Activated T-cell treated with anti-CD3 and anti-CD28 coated beads for 48 hours (primary cell): ENCODE results near the gene HSPA12A.

Source experiments
- DNase-seq: peaks from one replicate; pipeline ENCODE4 v3.0.0-alpha.2; 2020; ENCODE audit warnings: low read depth

HSPA12A gene

DNA sequence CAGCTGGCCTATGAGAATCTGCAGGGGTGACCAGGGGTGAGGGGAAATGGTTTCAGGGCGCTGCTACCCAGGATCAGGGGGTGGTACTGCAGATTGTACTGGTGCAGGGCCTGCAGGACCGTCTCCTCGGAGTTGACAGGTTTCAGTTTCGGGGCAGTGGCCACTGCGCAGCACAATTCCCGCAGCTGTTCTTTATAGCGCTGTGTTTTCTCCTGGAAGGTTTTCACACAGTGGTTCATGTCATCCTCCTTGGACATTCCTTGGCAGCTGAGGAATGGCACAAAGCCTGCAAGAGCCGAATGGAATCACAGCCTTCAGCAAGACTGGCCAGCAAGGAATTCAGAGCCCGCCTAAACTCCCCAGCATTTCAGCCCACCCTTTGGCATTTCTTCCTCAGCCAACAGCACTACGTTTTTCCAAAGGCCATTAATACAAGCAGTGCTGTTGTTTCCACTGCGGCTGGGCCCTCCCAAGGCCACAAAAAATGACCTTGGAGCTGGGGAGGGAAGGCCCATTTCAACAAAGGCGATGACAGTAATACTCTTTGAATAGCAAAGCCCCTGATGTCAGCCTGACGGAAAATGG is 76.7 kb downstream of the HSPA12A start:
- no peak for DNase-seq

DNA sequence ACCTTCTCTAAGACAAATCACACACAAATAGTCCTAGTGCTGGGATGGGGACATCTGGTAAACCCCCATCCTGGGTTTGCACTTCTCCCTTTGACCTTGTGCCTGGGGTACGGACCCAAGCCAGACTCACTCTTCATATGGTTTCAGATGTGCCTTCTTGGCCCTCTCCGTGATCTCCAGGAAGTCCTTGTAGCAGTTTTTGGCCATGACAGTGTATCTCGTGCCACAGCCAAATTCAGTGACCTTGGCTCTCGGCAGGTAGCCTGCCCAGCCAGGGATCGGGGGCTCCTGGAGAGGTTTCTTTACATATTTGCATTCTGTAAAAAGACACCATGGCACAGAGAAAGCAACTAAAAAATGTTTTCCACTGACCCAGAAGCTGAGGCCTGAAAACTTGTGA is 77.7 kb downstream of the HSPA12A start:
- no peak for DNase-seq

GRCh38 chr10:116663342-116663741 is 79.0 kb downstream of the HSPA12A start:
- no peak for DNase-seq

DNA sequence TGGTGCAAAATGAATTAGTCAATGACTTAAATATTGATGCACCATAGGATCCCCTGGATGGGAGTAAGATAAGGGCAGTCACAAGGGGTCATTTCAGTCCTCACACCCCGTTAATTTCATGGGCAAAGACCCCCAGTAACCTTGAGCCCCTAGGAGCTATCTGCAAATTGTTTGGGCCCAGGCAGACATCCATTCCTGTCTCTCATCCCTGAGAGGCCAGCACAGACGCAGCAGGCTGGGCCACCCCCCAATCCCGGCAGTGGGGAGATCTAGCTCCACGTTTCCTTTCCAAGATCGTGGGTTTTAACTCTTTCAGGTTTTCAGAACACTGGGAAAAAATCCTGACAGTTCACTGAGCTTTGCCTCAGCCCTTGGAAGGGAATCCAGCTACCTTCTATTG is 81.5 kb downstream of the HSPA12A start:
- no peak for DNase-seq

DNA sequence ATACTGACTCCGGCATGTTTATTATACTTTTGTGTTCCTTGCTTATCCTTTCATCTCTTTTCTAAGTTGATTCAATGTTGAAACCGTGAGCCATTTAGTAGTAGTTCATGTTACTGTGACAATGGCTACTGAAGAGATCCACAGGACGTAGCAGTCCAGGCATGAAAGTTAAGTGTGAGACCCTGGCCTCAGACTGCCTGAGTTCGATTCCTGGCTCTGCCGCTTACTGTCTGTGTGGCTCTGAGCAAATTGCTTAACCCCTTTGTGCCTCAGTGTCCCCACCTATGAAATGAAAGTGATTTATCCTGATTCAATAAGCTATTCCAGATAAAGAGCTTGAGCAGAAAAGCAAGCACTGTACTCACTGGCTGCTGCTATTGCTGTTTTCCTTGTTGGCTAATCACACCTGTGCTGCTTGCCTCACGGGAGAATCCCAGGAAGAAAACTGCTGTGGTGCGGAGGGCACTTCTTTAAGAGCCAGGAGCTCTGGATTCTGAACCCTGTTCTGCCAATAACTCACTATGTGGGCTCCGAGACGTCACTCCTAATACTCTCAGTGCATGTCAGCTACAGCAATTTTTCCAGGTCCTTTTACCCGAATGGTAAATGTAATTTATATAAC is 83.2 kb downstream of the HSPA12A start:
- DNase-seq = no peak

DNA sequence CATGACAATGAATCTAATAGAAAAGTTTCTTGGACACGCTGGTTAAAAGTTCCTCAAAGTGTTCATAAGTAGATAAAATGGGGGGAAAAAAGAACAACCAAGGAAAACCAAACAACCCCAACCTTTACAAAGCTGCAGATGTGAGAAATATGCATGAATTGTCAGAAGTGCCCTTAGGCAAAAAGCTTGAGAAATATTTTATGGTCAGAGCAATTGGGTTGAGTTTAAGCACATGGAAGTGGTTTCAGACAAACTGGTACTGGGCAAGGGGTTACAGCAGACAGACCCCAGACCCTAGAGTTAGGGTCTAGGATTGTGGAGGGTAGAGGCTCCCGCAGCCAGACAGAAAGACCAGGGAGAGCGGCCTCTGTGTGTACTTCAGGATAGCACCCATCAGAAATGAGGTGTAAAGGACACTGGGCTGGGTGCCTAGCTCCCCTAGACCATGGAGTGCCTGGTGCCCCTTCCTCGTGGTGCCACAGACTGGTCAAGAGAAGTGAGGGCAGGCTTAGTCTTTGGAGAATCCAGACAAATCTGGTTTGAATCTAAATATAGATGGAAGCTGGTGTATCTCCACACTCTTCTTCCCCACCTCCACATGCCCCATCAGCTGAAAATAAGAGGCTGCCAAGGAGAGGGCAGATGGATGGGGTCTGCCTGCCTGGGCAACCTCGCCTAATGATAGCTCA is 84.4 kb downstream of the HSPA12A start:
- no peak for DNase-seq

- DNase-seq = no peak
Measured at GRCh38 chr10:116656044-116656443, 86.3 kb downstream of the HSPA12A start.

GRCh38 chr10:116655568-116655967 is 86.8 kb downstream of the HSPA12A start:
- no peak for DNase-seq

DNA sequence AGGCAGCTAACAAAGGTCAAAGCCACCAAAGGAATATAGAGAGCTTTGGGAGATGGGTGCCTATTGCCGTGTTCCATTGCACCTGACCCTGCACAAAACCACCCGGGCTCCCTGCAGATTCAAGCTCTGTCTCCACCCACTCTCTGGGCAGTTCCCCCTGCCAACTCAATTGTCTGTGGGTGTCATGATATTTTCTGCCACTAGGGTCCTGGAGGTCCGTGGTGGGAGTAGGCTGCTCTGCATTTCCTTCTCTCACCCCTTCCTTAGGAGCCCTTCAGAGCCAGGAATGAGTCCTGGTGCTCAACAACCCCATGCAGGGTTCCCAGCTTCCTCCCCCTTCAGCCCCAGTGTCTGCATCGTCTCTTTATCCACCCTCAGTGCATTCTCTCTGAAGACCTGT is 87.5 kb downstream of the HSPA12A start:
- no peak for DNase-seq

DNA sequence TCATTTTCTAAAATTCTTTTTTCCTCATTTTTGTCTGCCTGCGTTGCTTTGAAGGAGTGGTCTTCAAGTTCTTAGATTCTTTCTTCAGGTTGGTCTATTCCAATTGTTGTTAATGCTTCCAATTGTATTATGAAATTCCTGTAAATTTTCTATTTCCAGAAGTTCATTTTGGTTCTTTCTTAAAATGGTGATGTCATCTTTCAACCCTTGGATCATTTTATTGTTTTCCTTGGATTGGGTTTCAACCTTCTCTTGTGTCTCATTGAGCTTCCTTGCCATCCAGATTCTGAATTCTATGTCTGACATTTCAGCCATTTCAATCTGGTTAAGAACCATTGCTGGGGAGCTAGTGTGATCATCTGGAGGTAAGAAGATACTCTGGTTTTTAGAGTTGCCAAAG is 88.5 kb downstream of the HSPA12A start:
- DNase-seq = no peak

- DNase-seq = no peak
Measured at GRCh38 chr10:116648903-116649302, 93.5 kb downstream of the HSPA12A start.

GRCh38 chr10:116646502-116646901 is 95.9 kb downstream of the HSPA12A start:
- DNase-seq = no peak

DNA sequence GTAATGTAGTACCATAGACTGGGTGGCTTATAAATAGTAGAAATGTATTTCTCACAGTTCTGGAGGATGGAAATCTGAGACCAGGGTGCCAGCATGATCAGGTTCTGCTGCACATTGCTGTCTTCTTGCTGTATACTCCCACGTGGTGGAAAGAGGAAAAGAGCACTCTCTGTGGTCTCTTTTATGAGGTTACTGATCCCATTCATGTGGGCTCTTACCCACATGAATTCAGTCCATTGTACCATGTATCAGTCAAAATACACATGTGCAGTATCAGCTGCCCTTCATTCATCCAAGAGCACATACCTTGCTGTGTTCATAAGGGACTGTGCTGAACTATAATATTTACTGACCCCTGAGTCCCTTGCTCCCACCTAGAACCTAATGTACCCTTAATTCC is 104.5 kb downstream of the HSPA12A start:
- DNase-seq = no peak

GRCh38 chr10:116636976-116637375 is 105.4 kb downstream of the HSPA12A start:
- DNase-seq = no peak

GRCh38 chr10:116636385-116636784 is 106.0 kb downstream of the HSPA12A start:
- no peak for DNase-seq

- no peak for DNase-seq
Measured at GRCh38 chr10:116634126-116634975, 108.0 kb downstream of the HSPA12A start.

GRCh38 chr10:116633216-116633600 is 109.2 kb downstream of the HSPA12A start:
- DNase-seq = no peak

- no peak for DNase-seq
Measured at GRCh38 chr10:116632596-116633215, 109.7 kb downstream of the HSPA12A start.

- no peak for DNase-seq
Measured at GRCh38 chr10:116631871-116632295, 110.5 kb downstream of the HSPA12A start.

GRCh38 chr10:116630020-116630419 is 112.3 kb downstream of the HSPA12A start:
- DNase-seq = no peak

GRCh38 chr10:116629340-116629739 is 113.0 kb downstream of the HSPA12A start:
- no peak for DNase-seq

DNA sequence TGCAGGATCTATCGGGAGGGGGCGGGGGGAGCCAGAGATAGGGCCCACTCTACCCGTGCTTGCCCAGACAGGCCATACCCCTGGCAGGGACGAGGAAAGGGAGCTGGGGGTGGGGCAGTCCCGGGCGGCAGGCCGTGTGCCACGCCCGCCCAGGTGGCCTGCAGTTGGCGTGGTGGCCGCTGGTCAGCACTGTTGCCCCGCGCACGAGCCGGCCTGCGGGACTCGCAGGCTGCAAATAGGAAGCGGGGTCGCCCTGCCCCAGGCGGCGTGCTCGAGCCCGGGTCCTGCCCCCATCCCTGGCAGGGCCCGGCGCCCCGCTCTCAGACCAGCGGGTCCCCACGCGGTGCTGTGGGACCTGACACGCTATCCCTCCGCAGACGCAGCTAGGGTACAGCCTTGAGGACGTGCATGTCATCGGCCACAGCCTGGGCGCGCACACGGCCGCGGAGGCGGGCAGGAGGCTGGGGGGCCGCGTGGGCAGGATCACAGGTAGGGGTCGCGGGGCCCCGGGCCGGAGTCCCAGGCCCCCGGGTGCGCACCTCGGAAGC is 114.9 kb downstream of the HSPA12A start:
- no peak for DNase-seq
